Activated CD4-positive, alpha-beta T cell treated with anti-CD3 and anti-CD28 coated beads, Interleukin-2, amount 50 U/mL, for 4 hours (primary cell): ENCODE measurements around the gene PHKB.

Experiments
- DNase-seq, 2 experiments: peaks; one replicate each; pipeline ENCODE4 v3.0.0-alpha.2; 2020

PHKB gene

GRCh38 chr16:47697826-47698225, 236.7 kb downstream of the PHKB start:
- no peak for DNase-seq

GRCh38 chr16:47699106-47699505, 238.0 kb downstream of the PHKB start:
- DNase-seq = no peak

GRCh38 chr16:47700857-47701587, 239.9 kb downstream of the PHKB start:
- DNase-seq = no peak

- DNase-seq = no peak
Observed at GRCh38 chr16:47705266-47705665, 244.1 kb downstream of the PHKB start.

- no peak for DNase-seq
Observed at GRCh38 chr16:47711809-47712208, 250.7 kb downstream of the PHKB start.

GRCh38 chr16:47712276-47713224, 251.4 kb downstream of the PHKB start:
- no peak for DNase-seq

GRCh38 chr16:47713225-47713595, 252.1 kb downstream of the PHKB start:
- DNase-seq = no peak

- DNase-seq = no peak
Observed at GRCh38 chr16:47715442-47716083, 254.4 kb downstream of the PHKB start.

- DNase-seq = no peak
Observed at GRCh38 chr16:47716571-47716970, 255.4 kb downstream of the PHKB start.

GRCh38 chr16:47719713-47720112, 258.6 kb downstream of the PHKB start:
- DNase-seq = no peak

- DNase-seq = no peak
Observed at GRCh38 chr16:47721006-47721637, 260.0 kb downstream of the PHKB start.

GRCh38 chr16:47722046-47722445, 260.9 kb downstream of the PHKB start:
- DNase-seq = no peak

- DNase-seq = no peak
Observed at GRCh38 chr16:47724115-47724785, 263.1 kb downstream of the PHKB start.

GRCh38 chr16:47725188-47725695, 264.1 kb downstream of the PHKB start:
- DNase-seq = no peak

GRCh38 chr16:47726031-47726675, 265.0 kb downstream of the PHKB start:
- no peak for DNase-seq

- DNase-seq = no peak
Observed at GRCh38 chr16:47727131-47727530, 266.0 kb downstream of the PHKB start.

- no peak for DNase-seq
Observed at GRCh38 chr16:47728205-47728604, 267.1 kb downstream of the PHKB start.

- DNase-seq = no peak
Observed at GRCh38 chr16:47729701-47730100, 268.6 kb downstream of the PHKB start.

GRCh38 chr16:47731252-47731651, 270.1 kb downstream of the PHKB start:
- no peak for DNase-seq

GRCh38 chr16:47732122-47732521, 271.0 kb downstream of the PHKB start:
- DNase-seq = no peak

- DNase-seq = no peak
Observed at GRCh38 chr16:47732523-47733111, 271.5 kb downstream of the PHKB start.
